Fibroblast of lung (primary cell): Measurements from ENCODE around the gene TOPAZ1. TPM values are rescaled to one million over a fixed set of nuclear protein-coding genes. Genes with fewer than 3 reads are reported as not detected.

Experiments
- DNase-seq, 2 donors: peaks; one replicate each; pipeline versions ENCODE4 v3.0.0 to v3.0.0-alpha.2; 2010; ENCODE audit warnings: low read depth in 2 of 2
- H2AFZ ChIP-seq: 2 replicates; pipeline ENCODE4 v1.5.1; 2012; ENCODE audit warnings: low read length, control low read depth, inconsistent platforms
- H3K27ac ChIP-seq: 2 replicates; pipeline ENCODE4 v1.5.1; 2011; ENCODE audit warnings: low read length, control low read depth; ENCODE audit not compliant: insufficient read depth
- H3K27me3 ChIP-seq: 2 replicates; pipeline ENCODE4 v1.5.1; 2011; ENCODE audit warnings: mild to moderate bottlenecking, low read length; ENCODE audit not compliant: control insufficient read depth, insufficient read depth
- H3K36me3 ChIP-seq: 2 replicates; pipeline ENCODE4 v1.5.1; 2011; ENCODE audit warnings: low read length; ENCODE audit not compliant: control insufficient read depth, insufficient read depth
- H3K4me1 ChIP-seq: 2 replicates; pipeline ENCODE4 v1.5.1; 2011; ENCODE audit warnings: low read length; ENCODE audit not compliant: control insufficient read depth, insufficient read depth; ENCODE audit errors: extremely low read depth
- H3K4me2 ChIP-seq: 2 replicates; pipeline ENCODE4 v1.5.1; 2011; ENCODE audit warnings: low read length, control low read depth; ENCODE audit not compliant: insufficient read depth; ENCODE audit errors: extremely low read depth
- H3K4me3 ChIP-seq, 4 experiments: fragments of 200-600 bp in 1 of 4; sonication (generic) in 1 of 4; replicated peaks in 1 of 4; 2 replicates each; pipeline ENCODE4 v1.5.1; 2011 to 2016; ENCODE audit warnings: low read length in 4 of 4, low read depth in 3 of 4, mild to moderate bottlenecking in 3 of 4, control low read depth in 2 of 4, inconsistent platforms in 1 of 4, mixed read lengths in 1 of 4; ENCODE audit not compliant: insufficient read depth in 1 of 4; ENCODE audit errors: control extremely low read depth in 1 of 4
- H3K79me2 ChIP-seq: 2 replicates; pipeline ENCODE4 v1.5.1; 2012; ENCODE audit warnings: mild to moderate bottlenecking, low read length, inconsistent platforms; ENCODE audit not compliant: control insufficient read depth, insufficient read depth
- H3K9ac ChIP-seq: 2 replicates; pipeline ENCODE4 v1.5.1; 2011; ENCODE audit warnings: mild to moderate bottlenecking, low read length, control low read depth; ENCODE audit not compliant: insufficient read depth
- H3K9me3 ChIP-seq: 2 replicates; pipeline ENCODE4 v1.5.1; 2012; ENCODE audit warnings: low read depth, low read length; ENCODE audit not compliant: control insufficient read depth, insufficient read depth
- H4K20me1 ChIP-seq: 2 replicates; pipeline ENCODE4 v1.5.1; 2011; ENCODE audit warnings: low read length; ENCODE audit not compliant: control insufficient read depth, insufficient read depth; ENCODE audit errors: extremely low read depth
- CTCF ChIP-seq, 2 donors: IDR thresholded peaks in 1 of 2; conservative IDR thresholded peaks in 1 of 2; 1 replicate in 1 of 2; 2 replicates in 1 of 2; pipeline ENCODE4 v1.5.1; 2011 to 2012; ENCODE audit warnings: low read length in 2 of 2, control low read depth in 1 of 2, inconsistent platforms in 1 of 2, low read depth in 1 of 2, mild to moderate bottlenecking in 1 of 2
- EZH2 ChIP-seq: IDR thresholded peaks from 2 replicates; pipeline ENCODE4 v1.5.1; 2012; ENCODE audit warnings: low read length, control low read depth, mild to moderate bottlenecking; ENCODE audit errors: missing control alignments
- polyA plus RNA-seq, 2 donors: library from polyadenylated mRNA; depleted of rRNA in 1 of 2; stranded (reverse) in 1 of 2; unstranded in 1 of 2; fragments of >200 nt; gene quantifications; 2 replicates each; pipeline ENCODE4 v1.2.1, GENCODE V29; 2011 to 2012; ENCODE audit warnings: missing spikeins in 1 of 2
- total RNA-seq: library from RNA; depleted of rRNA; stranded (reverse); fragments of >200 nt; gene quantifications from 2 replicates; pipeline ENCODE4 v1.2.1, GENCODE V29; 2014

Gene TOPAZ1
- total and polyA plus RNA-seq, 2 donors (not counting 1 experiment from before 2014, with no cell fraction given): not detected

DNA sequence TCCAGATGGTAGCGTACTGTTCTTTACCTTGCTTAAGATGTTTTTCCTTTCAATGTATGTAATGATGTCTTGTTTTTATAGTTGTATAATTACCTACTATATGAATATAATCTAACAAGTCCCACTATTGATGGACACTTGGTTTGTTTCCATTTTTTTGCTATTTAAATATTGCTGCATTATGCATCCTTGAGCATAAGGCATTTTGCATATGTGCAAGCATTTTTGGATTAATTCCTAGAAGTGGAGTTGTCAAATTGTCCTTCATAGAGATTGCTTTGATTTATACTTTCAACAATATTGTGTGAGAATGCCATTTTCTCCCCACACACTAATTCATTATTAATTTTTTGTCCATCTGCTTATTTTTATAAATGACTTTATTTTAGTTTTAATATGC is 17.7 kb downstream of the TOPAZ1 start:
- H3K27ac ChIP-seq: no peak overlapping the region
- no peak overlapping the region for H3K4me3 ChIP-seq
- H3K27me3 ChIP-seq: no peaks in the 10 kb centered on the region
- H3K4me1 ChIP-seq: no peaks in the 10 kb centered on the region
- H3K9me3 ChIP-seq: no peaks in the 10 kb centered on the region
- H4K20me1 ChIP-seq: no peaks in the 10 kb centered on the region
- no peak overlapping the region for H2AFZ ChIP-seq
- TF ChIP-seq CTCF (conservative IDR thresholded peaks at IDR 0.05 in 1 of 2, IDR thresholded peaks at IDR 0.05 in 1 of 2; ENCODE audit: low read depth in 1 of 2, low read length in 2 of 2) (no peak), EZH2 (no peak)
- no peak overlapping the region for H3K9ac ChIP-seq
- no peak overlapping the region for H3K4me2 ChIP-seq
- no peaks in the 10 kb centered on the region for H3K79me2 ChIP-seq
- no peak for DNase-seq
- no peaks in the 10 kb centered on the region for H3K36me3 ChIP-seq

GRCh38 chr3:44264146-44264545 is 22.5 kb downstream of the TOPAZ1 start:
- Histone ChIP-seq H3K4me1 (no peaks in the 10 kb centered on the region), H3K79me2 (no peaks in the 10 kb centered on the region), H2AFZ (no peak overlapping the region), H3K4me2 (no peak overlapping the region), H3K4me3 (no peak overlapping the region), H3K9me3 (no peaks in the 10 kb centered on the region), H3K27ac (no peak overlapping the region), H3K9ac (no peak overlapping the region), H4K20me1 (no peaks in the 10 kb centered on the region), H3K27me3 (no peaks in the 10 kb centered on the region), H3K36me3 (no peaks in the 10 kb centered on the region)
- TF ChIP-seq CTCF (conservative IDR thresholded peaks at IDR 0.05 in 1 of 2, IDR thresholded peaks at IDR 0.05 in 1 of 2; ENCODE audit: low read depth in 1 of 2, low read length in 2 of 2): no peak
- TF ChIP-seq EZH2: no peak
- DNase-seq: no peak

- DNase-seq: no peak
- Histone ChIP-seq H3K27ac (no peak overlapping the region), H4K20me1 (no peaks in the 10 kb centered on the region)
These were observed 24.1 kb downstream of the TOPAZ1 start for GRCh38 chr3:44265815-44266214.

More at GRCh38 chr3:44265815-44266214, 24.1 kb downstream of the TOPAZ1 start:
- no peak overlapping the region for H3K4me2 ChIP-seq
- H3K9me3 ChIP-seq: no peaks in the 10 kb centered on the region
- no peaks in the 10 kb centered on the region for H3K36me3 ChIP-seq
- no peaks in the 10 kb centered on the region for H3K4me1 ChIP-seq
- no peak for TF ChIP-seq EZH2
- TF ChIP-seq CTCF (conservative IDR thresholded peaks at IDR 0.05 in 1 of 2, IDR thresholded peaks at IDR 0.05 in 1 of 2; ENCODE audit: low read depth in 1 of 2, low read length in 2 of 2): no peak
- no peaks in the 10 kb centered on the region for H3K27me3 ChIP-seq
- H3K4me3 ChIP-seq: no peak overlapping the region
- H3K9ac ChIP-seq: no peak overlapping the region
- H2AFZ ChIP-seq: no peak overlapping the region
- H3K79me2 ChIP-seq: no peaks in the 10 kb centered on the region
